Glutamatergic neuron (in vitro differentiated cells): ENCODE results near the gene MTHFD2L. TPM values are rescaled to one million over a fixed set of nuclear protein-coding genes. Genes with fewer than 3 reads are reported as not detected.
"Not testable (repeated sequence)": the region's sequence is repeated elsewhere in the genome, so short reads cannot be mapped to it uniquely, and the experiment has no call there.

Experiments
- DNase-seq: peaks from one replicate; pipeline ENCODE4 v3.0.0; 2022
- H3K27ac Mint-ChIP-seq: one replicate; pipeline ENCODE4 v1.8.0; 2020; ENCODE audit warnings: mild to moderate bottlenecking, mixed read lengths, inconsistent platforms; ENCODE audit not compliant: unreplicated experiment
- H3K27me3 Mint-ChIP-seq: one replicate; pipeline ENCODE4 v1.8.0; 2020; ENCODE audit warnings: mild to moderate bottlenecking, moderate library complexity, mixed read lengths, inconsistent platforms; ENCODE audit not compliant: unreplicated experiment
- H3K36me3 Mint-ChIP-seq: one replicate; pipeline ENCODE4 v1.8.0; 2020; ENCODE audit warnings: mild to moderate bottlenecking, mixed read lengths, inconsistent platforms; ENCODE audit not compliant: unreplicated experiment
- H3K4me1 Mint-ChIP-seq: one replicate; pipeline ENCODE4 v1.8.0; 2020; ENCODE audit warnings: mild to moderate bottlenecking, low read depth, mixed read lengths, inconsistent platforms; ENCODE audit not compliant: unreplicated experiment
- H3K4me3 Mint-ChIP-seq: one replicate; pipeline ENCODE4 v1.8.0; 2020; ENCODE audit warnings: mild to moderate bottlenecking, mixed read lengths, inconsistent platforms; ENCODE audit not compliant: unreplicated experiment
- H3K9me3 Mint-ChIP-seq: one replicate; pipeline ENCODE4 v1.8.0; 2020; ENCODE audit warnings: mild to moderate bottlenecking, moderate library complexity, mixed read lengths, inconsistent platforms; ENCODE audit not compliant: unreplicated experiment
- CTCF ChIP-seq: fragments of 200-600 bp; sonication (generic); IDR thresholded peaks from one replicate; pipeline ENCODE4 v1.5.0; 2021; ENCODE audit not compliant: partially characterized antibody, unreplicated experiment
- total RNA-seq: library from RNA; stranded (reverse); fragmentation: NEBNext Ultra II Directional; extraction: Animal tissue kit (Norgen Biotek cat#: 25700); gene quantifications from one replicate; pipeline ENCODE4 v1.2.1, GENCODE V29; 2021; ENCODE audit not compliant: unreplicated experiment

The MTHFD2L gene
- total RNA-seq, 1 donor from 2014 or later = 14.0 TPM

GRCh38 chr4:74335341-74336021 lies 177.6 kb downstream of the MTHFD2L start:
- H3K27ac Mint-ChIP-seq = no peak overlapping the region
- peaks cover 7% of the 10 kb centered on the region for H3K36me3 Mint-ChIP-seq
- TF ChIP-seq CTCF = no peak
- H3K4me1 Mint-ChIP-seq = no peaks in the 10 kb centered on the region
- no peak for DNase-seq
- H3K9me3 Mint-ChIP-seq = no peaks in the 10 kb centered on the region
- H3K4me3 Mint-ChIP-seq = no peak overlapping the region
- peaks cover 2% of the 10 kb centered on the region for H3K27me3 Mint-ChIP-seq

GRCh38 chr4:74338792-74339333 lies 180.9 kb downstream of the MTHFD2L start:
- no peak for DNase-seq
- no peak for TF ChIP-seq CTCF
- Mint-ChIP-seq H3K4me3 (no peak overlapping the region), H3K9me3 (peaks cover 8% of the 10 kb centered on the region), H3K27ac (no peak overlapping the region), H3K4me1 (no peaks in the 10 kb centered on the region), H3K36me3 (peaks cover 11% of the 10 kb centered on the region), H3K27me3 (peaks cover 2% of the 10 kb centered on the region)

- Mint-ChIP-seq H3K9me3 (peaks cover 9% of the 10 kb centered on the region), H3K4me3 (no peak overlapping the region), H3K4me1 (no peaks in the 10 kb centered on the region), H3K36me3 (peaks cover 8% of the 10 kb centered on the region), H3K27me3 (no peaks in the 10 kb centered on the region), H3K27ac (no peak overlapping the region)
- DNase-seq = no peak
- no peak for TF ChIP-seq CTCF
Observed at GRCh38 chr4:74339501-74339900, 181.6 kb downstream of the MTHFD2L start.

- not testable (repeated sequence) for H3K36me3 Mint-ChIP-seq, H3K4me1 Mint-ChIP-seq, H3K27me3 Mint-ChIP-seq, H3K27ac Mint-ChIP-seq, DNase-seq, H3K4me3 Mint-ChIP-seq
- H3K9me3 Mint-ChIP-seq = peaks cover 13% of the 10 kb centered on the region
Observed at GRCh38 chr4:74340421-74340820, 182.5 kb downstream of the MTHFD2L start.

- no peak for DNase-seq
- no peak for TF ChIP-seq CTCF
- peaks cover 10% of the 10 kb centered on the region for H3K36me3 Mint-ChIP-seq
- no peak overlapping the region for H3K27ac Mint-ChIP-seq
- no peaks in the 10 kb centered on the region for H3K27me3 Mint-ChIP-seq
- peaks cover 13% of the 10 kb centered on the region for H3K9me3 Mint-ChIP-seq
- H3K4me1 Mint-ChIP-seq = no peaks in the 10 kb centered on the region
- no peak overlapping the region for H3K4me3 Mint-ChIP-seq
Observed at GRCh38 chr4:74344031-74344430, 186.1 kb downstream of the MTHFD2L start.

Other genes starting within 250 kb of the MTHFD2L start
- not detected for gene PF4, start 176.1 kb upstream of the MTHFD2L start, total RNA-seq
- not detected for gene PPBP, start 169.9 kb upstream of the MTHFD2L start, total RNA-seq
- not detected for gene CXCL5, start 159.4 kb upstream of the MTHFD2L start, total RNA-seq
- gene CXCL3, start 119.4 kb upstream of the MTHFD2L start, total RNA-seq = 0.74 TPM
- not detected for gene CXCL2, start 58.9 kb upstream of the MTHFD2L start, total RNA-seq
- not detected for gene EPGN, start 150.4 kb downstream of the MTHFD2L start, total RNA-seq
- not detected for gene EREG, start 207.0 kb downstream of the MTHFD2L start, total RNA-seq